Measurements from ENCODE around the gene SNAP29.
"Not testable (repeated sequence)": the region's sequence is repeated elsewhere in the genome, so short reads cannot be mapped to it uniquely, and the experiment has no call there.

The SNAP29 gene

GRCh38 chr22:20867179-20868024, 8.6 kb downstream of the SNAP29 start:
- no peak for DNase-seq

GRCh38 chr22:20868025-20868962, 9.5 kb downstream of the SNAP29 start:
- DNase-seq: no peak

- no peak for DNase-seq
Measured at GRCh38 chr22:20869234-20869633, 10.4 kb downstream of the SNAP29 start.

GRCh38 chr22:20873214-20873613, 14.4 kb downstream of the SNAP29 start:
- DNase-seq: no peak

GRCh38 chr22:20875296-20875695, 16.5 kb downstream of the SNAP29 start:
- DNase-seq: no peak

GRCh38 chr22:20877715-20878114, 18.9 kb downstream of the SNAP29 start:
- no peak for DNase-seq

- peak; percentile 37 for DNase-seq
Measured at GRCh38 chr22:20881231-20881630, 22.4 kb downstream of the SNAP29 start.

- no peak for DNase-seq
Measured at GRCh38 chr22:20881869-20882815, 23.3 kb downstream of the SNAP29 start.

GRCh38 chr22:20882855-20883254, 24.0 kb downstream of the SNAP29 start:
- DNase-seq: no peak

GRCh38 chr22:20884454-20884853, 25.6 kb downstream of the SNAP29 start:
- DNase-seq: no peak

GRCh38 chr22:20885017-20885556, 26.3 kb downstream of the SNAP29 start:
- no peak for DNase-seq

GRCh38 chr22:20885557-20886323, 26.9 kb downstream of the SNAP29 start:
- DNase-seq: peak; percentile 84

GRCh38 chr22:20887375-20887774, 28.6 kb downstream of the SNAP29 start:
- DNase-seq: no peak

- no peak for DNase-seq
Measured at GRCh38 chr22:20889025-20889704, 30.4 kb downstream of the SNAP29 start.

- DNase-seq: no peak
Measured at GRCh38 chr22:20889904-20890540, 31.2 kb downstream of the SNAP29 start.

GRCh38 chr22:20890975-20891374, 32.2 kb downstream of the SNAP29 start:
- no peak for DNase-seq

- DNase-seq: not testable (repeated sequence)
Measured at GRCh38 chr22:20897737-20898136, 38.9 kb downstream of the SNAP29 start.

- no peak for DNase-seq
Measured at GRCh38 chr22:20899827-20900423, 41.1 kb downstream of the SNAP29 start.

- DNase-seq: not testable (repeated sequence)
Measured at GRCh38 chr22:20901093-20902033, 42.6 kb downstream of the SNAP29 start.

Measured in EL (cell line).